NCI-H2227 (cell line): ENCODE data around the gene STARD9.
"Not testable (repeated sequence)": the region's sequence is repeated elsewhere in the genome, so short reads cannot be mapped to it uniquely, and the experiment has no call there.

Experiments
- DNase-seq: peaks from one replicate; lab custom pipeline; 2025; ENCODE audit not compliant: unreplicated experiment; lab: John Stamatoyannopoulos, UW

The STARD9 gene

DNA sequence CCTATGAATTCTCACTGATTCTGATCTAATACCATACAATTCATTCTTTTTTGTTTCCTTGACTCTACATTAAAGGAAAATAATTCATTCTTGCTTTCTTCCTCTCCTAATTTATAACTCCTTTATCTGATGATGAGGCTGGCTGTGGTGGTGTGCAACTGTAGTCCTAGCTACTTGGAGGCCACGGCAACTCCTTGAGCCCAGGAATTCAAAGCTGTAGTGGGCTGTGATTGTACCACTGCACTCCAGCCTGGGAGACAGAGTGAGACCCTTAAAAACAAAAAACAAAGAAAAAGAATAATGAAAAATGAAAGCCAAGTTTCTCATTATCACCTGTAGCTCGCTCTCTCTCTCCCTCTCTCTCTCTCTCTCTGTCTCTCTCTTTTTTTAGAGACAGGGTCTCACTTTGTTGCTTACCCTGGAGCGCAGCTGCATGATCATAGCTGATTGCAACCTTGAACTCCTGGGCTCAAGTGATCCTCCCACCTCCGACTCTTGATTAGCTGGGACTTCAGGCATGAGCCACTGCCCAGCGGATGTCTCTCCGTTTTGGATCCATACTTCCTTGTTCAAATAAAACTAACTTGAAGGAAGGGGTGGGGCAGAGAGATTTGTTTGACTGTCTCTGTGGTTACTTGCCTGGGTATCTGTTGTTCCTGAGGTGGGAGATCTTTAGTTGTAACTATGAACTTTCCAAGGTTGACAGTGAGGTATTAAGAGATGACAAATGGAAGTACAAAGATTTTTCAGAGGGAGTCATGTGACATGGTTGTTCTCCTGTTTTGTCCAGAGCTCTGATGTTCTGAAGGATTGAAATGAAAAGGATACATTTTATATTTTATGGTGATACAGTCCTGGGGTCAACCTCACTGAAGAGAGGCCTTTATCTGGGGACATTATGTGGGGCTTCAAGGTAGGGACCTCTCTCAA, 46.9 kb downstream of the STARD9 start:
- DNase-seq, result no peak

DNA sequence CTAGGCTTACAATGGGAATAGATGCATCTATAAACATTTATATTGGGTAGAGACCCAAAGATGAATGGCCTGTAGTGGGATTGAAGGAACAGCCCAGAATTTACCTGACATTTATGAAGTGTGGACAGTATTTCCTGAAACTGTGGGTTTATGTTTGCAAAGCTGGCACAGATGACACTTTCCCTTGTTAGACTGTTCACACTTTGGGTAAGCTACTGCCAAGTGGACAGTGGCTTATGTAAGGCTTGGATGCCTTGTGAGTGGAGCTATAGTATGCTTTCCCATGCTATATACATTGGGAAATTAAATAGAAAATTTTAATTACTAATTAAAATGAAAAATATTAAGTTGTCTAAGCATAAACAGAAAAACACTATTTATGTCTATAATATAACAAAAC, 48.5 kb downstream of the STARD9 start:
- DNase-seq, result no peak

DNA sequence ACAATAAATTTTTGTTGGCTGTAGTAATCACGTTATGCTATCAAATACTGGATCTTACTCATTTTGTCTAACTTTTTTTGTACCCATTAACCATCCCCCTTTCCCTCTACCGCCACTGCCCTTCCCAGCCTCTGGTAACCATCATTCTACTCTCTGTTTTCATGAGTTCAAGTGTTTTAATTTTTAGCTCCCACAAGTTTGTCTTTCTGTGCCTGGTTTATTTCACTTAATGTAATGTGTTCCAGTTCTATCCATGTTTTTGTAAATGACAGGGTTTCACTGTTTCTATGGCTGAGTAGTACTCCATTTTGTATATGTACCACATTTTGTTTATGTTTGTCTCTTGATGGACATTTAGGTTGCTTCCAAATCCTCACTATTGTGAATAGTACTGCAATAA, 52.1 kb downstream of the STARD9 start:
- DNase-seq, result no peak

DNA sequence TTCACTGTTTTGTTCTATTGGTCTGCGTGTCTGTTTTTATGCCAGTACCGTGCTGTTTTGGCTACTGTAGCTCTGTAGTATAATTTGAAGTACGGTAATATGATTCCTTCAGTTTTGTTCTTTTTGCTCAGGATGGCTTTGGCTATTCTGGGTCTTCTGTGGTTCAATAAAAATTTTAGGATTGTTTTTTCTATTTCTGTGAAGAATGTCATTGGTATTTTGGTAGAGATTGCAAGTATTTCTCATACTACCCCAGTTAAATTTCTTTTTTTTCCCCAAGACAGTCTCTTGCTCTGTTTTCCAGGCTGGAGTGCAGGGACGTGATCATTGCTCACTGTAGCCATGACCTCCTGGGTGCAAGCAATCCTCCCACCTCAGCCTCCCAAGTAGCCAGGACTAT, 53.4 kb downstream of the STARD9 start:
- no peak for DNase-seq

DNA sequence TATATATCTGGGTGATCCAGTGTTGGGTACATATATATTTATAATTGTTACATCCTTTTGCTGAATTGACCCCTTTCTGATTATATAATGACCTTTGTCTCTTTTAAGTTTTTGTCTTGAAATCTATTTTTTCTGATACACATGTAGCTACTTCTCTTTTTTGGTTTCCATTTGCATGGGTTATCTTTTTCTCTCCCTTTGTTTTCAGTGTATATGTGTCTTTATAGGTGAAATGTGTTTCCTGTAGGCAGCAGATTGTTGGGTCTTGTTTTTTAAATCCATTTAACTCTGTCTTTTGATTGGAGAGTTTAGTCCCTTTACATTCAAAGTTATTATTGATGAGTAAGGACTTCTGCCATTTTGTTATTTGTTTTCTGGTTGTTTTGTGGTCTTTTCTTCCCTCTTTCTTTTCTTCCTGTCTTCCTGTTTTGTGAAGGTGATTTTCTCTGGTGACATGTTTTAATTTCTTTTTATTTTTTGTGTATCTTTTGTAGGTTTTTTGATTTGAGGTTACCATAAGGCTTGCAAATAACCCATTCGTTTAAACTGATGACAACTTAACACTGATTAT, 56.8 kb downstream of the STARD9 start:
- DNase-seq, result no peak

DNA sequence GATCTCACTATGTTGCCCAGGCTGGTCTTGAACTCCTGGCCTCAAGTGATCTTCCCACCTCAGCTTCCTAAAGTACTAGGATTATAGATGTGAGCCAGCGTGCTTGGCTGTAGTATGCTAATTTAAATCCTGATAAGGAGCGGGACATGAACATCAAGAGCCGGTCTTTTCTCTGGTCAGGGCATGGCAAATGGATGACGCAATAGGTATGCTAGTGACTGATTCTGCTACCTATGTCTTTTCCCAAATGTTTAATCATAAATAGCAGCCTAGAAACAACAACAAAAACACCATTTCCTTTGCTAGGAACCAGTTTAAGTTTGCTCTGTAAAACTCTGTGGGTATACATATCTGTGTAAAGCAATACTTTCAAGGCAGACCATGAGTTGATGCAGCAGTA, 64.7 kb downstream of the STARD9 start:
- no peak for DNase-seq

DNA sequence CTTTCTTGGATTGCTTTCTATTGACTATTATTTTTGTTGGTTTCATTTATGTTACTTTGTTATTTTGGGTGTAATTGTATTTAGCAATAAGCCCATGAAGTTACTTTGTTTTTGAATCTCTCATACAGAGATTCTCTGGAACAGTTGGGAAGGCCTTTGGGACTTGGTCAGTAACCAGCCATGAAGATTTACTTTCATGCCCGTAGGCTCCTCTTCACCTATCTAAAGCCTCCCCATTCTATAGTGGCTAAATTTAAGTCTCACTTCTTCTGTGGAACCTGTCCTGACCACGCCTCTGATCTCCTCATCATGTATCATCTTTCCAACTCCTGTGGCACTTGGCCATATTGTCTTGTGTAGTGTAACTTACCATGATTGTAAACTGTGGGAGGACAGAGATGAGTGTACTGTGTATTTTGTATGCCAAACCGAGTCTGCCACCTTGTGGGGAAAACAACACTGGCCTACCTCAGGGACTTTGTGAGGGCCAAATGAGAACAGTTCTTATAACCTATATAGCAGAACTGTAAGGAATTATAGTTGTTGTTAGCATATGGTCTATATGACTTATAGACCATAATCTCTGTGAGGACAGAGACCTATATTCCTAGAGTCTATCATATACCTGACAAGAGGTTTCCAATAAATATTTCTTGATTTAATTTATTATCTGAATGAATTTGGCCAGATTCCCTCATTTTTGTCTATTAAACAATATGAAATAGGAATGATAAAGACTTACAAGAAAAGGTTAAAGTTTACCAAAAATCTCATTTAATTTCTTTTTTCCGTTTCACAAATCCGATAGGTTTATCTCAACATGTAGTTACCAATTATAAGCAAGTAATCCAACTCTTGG, 75.0 kb downstream of the STARD9 start:
- peak; percentile 67 for DNase-seq

DNA sequence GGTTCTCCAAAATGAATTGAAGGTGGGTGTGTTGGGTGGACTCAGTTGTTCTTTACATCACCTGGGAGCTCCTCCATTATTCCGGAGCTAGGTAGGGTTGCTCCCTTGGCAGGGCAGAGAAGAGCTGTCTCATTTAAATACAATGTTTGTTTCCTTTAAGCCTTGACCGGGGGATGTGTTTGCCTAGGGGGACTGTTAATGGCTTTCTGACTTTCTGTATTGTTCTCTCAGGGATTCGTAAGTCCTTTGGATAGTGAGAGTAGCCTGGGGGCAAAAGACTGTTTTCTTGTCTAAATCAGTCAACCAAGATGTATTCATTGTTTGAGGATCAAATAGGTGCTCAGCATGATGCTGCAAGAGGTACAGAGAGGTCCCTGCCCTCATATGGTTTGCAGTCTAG, 90.4 kb downstream of the STARD9 start:
- DNase-seq, result no peak

DNA sequence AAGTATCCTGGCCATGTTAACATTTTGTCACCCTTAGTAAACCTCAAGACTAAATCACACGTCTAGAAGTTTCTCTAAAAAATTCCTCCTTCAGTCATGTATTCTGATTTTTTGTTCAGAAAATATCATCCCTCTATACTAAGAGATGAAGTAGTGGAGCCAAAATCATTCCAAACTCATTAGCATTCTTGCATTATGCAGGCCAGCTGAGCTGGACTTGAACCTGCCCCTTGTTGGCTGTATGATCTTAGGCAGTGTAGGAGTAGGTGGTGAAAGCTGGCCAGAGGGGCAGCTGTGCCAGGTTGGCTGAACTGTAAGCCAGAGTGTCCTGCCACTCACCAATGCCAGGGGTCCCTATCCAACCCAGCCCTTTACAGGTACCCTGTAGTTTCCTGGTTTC, 92.4 kb downstream of the STARD9 start:
- no peak for DNase-seq

DNA sequence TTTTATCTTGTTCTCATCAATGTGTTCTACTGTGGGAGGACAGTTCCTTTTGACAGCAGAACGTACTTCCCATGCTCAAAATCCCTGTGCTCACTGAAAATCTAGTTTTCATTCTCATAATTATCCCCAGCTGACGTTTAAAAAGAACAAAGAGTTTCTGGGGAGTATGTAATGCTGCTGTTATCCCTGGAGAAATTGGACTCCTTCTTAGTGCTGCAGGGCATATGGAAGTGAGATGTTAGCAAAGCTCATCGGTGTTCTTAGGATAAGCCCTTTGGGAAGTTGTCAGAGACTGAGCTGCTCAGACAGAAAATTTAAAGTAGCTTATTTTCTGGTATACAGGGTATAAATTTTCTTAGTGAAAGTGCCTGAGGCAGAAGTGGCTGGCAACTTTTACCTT, 95.0 kb downstream of the STARD9 start:
- DNase-seq, result no peak

DNA sequence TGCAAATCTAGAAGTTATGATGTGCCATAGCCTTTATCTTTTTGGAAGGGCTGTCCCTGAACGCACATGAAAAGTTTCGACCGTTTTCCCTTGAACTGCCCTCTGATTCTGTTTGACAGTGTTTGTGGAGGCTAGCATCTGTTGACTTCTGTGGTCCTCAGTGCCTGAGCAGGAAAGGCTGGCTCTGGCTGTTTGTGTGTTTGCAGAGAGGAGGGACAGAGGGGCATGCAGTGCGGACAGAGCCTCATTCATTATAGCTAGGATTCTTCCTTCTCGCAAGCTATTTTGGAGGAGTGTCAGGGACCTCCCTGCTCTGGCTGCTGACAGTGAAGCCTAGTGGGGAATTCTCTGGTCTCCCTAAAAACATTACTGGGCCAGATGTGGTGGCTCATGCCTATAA, 97.0 kb downstream of the STARD9 start:
- DNase-seq, result no peak

DNA sequence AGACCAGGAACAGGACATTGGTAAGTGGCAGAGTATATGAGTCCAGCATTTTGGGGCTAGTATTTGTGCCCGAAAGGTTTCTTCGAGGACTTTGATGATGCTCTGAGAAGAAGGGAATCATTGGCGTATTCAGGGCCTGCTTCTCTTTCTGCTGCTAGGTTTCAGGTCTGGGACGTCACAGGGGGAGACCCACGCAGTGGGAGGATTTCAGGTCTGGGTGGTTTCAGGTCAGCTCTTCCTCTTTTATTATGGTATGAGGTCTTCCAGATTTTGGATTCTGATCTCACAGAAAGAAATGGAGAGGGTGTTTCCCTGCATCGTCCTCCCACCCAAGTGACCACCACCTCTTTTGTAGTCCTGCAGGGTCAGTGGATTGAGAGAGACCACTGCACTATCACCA, 99.1 kb downstream of the STARD9 start:
- DNase-seq, result no peak

DNA sequence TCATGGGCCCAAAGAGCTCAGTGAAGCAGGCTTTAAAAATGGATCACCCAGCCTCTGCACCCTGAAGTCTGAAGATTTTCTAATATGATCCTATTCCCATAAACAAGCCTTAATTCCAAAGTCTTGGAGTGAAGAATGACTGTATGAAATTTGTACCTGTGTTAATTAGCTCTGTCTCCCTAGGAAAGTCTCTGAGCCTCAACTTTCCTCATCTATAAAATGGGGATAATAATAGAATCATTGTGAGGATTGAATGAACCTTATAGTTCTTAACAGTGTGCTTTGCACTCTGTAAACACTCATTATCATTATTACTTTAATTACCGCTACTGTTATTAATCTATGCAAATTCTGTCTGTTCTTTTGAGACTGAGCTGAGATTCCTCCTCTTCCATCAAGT, 99.6 kb downstream of the STARD9 start:
- no peak for DNase-seq

DNA sequence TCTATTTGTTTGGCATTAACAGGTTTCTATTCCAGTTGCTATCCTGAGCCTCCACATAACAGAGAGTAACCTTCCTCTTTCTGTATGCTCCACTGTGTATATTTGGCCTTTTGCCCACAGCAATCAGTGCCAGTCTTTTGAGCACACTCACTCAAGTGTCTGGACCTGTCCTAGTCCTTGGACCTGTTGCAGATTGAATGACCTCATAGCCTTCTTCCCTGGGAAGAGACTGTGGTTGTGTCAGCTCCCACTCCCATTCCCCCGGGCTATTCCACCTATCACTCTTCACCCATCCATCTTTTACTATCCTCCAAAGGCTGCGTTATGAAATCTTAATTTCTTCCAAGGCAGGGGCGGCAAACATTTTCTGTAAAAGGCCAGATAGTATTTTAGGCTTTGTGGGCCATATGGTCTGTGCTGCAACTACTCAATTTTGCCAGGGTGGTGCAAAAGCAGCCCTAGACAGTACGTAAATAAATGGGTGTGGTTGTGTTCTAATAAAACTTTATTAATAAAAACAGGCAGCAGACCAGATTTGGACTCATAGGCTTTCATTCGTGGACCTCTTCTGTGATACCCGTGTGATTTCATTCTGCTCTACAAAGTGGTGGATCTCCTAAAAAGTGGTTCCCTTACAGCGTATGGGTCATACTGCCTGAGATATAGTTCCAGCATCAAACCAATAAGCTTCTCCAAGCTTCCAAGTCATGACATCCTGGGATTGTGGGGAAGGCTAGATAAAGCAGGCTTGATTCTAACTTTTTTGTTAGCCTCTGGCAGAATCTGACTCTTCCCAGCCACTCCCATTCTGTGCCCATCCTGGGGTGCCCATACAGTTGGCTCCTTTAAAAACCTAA, 104.1 kb downstream of the STARD9 start:
- DNase-seq, result no peak

DNA sequence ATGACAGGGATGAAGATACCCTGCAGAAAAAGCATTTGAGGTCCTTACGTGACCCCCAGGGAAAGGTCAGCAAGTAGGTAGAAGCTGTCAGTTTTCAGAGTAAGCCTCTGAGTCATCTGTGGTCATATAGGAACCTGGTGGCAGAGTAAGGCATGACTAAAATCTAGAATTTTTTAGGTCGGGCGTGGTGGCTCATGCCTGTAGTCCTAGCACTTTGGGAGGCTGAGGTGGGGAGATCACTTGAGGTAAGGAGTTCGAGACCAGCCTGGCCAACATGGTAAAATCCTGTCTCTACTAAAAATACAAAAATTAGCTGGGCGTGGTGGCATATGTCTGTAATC, 104.7 kb downstream of the STARD9 start:
- not testable (repeated sequence) for DNase-seq

DNA sequence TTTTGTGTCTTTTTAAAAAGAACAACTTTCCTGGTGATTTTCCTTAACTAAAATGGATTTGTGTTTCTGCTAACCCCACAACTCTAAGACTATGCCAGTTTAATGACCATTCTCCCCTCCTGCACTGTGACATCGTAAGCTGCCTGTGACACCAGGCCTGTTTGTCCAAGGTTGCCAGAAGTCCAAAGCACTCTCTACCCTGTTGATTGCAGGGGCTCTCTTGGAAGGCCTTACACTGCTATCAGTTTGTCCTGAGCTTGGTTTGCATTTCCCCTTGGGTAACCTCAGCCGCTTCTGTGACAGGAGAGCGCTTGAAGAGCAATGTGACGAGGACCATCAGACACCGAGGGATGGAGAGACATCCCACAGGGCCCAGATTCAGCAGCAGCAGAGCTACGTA, 105.7 kb downstream of the STARD9 start:
- DNase-seq, result no peak

DNA sequence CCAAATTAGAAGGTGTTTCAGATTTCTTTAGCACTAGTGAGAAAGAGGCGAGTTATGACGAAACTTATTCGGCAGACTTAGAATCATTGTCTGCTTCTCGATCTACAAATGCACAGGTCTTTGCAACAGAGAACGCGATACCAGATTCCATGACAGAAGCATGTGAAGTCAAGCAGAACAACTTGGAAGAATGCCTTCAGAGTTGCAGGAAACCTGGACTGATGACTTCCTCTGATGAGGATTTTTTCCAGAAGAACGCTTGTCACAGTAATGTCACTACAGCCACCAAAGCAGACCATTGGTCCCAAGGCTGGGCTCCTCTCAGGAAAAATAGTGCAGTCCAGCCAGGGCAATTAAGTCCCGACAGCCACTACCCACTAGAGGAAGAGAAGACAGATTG, 110.9 kb downstream of the STARD9 start:
- no peak for DNase-seq

DNA sequence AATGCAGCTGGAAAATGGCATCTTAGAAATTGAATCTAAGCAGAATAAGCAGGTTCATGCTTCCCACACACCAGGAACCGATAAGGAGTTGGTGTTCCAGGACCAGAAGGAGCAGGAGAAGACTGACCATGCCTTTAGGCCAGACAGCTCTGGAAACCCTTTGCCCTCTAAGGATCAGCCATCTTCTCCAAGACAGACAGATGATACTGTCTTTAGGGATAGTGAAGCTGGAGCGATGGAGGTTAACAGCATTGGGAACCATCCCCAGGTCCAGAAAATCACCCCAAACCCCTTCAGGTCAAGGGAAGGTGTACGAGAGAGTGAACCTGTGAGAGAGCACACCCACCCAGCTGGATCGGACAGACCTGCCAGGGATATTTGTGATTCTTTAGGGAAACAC, 112.3 kb downstream of the STARD9 start:
- no peak for DNase-seq

DNA sequence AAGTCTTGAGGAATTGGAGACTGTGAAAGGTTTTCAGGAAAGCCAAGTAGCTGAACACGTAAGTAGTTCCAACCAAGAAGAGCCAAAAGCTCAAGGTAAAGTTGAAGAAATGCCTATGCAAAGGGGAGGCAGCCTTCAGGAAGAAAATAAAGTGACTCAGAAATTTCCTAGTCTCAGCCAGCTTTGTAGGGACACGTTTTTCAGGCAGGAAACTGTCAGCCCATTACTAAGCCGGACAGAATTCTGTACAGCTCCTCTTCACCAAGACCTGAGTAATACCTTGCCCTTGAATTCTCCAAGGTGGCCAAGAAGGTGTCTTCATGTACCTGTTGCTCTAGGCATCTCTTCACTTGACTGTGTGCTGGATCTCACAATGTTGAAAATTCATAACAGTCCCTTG, 112.9 kb downstream of the STARD9 start:
- DNase-seq, result no peak

DNA sequence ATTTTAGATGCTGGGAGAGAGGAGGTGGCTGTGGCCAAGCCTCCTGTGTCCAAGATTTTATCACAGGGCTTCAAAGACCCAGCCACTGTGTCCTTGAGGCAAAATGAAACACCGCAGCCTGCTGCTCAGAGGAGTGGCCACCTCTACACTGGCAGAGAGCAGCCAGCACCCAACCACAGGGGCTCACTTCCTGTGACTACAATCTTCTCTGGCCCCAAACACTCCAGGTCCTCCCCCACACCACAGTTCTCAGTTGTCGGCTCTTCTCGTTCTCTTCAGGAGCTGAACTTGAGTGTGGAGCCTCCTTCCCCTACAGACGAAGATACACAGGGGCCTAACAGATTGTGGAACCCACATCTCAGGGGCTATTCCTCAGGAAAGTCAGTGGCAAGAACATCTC, 115.9 kb downstream of the STARD9 start:
- DNase-seq, result no peak

DNA sequence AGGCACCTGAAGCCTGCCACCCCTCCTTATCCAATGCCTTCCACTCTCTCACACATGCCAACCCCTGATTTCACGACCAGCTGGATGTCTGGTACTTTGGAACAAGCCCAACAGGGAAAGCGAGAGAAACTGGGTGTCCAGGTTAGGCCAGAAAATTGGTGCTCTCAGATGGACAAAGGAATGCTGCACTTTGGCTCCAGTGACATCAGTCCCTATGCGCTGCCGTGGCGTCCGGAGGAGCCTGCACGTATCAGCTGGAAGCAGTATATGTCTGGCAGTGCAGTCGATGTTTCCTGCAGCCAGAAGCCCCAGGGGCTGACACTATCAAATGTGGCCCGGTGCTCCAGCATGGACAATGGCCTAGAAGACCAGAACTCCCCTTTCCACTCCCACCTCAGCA, 116.4 kb downstream of the STARD9 start:
- no peak for DNase-seq
